Midbrain (tissue), 1 donor: Measurements from ENCODE around the gene RNF222.
"Not testable (repeated sequence)": the region's sequence is repeated elsewhere in the genome, so short reads cannot be mapped to it uniquely, and the experiment has no call there.

Source experiments
- DNase-seq: peaks from one replicate; lab custom pipeline; 2025; lab: John Stamatoyannopoulos, UW

The RNF222 gene

GRCh38 chr17:8382052-8382879, 15.4 kb downstream of the RNF222 start:
- no peak for DNase-seq

- no peak for DNase-seq
Observed at GRCh38 chr17:8380049-8380448, 17.6 kb downstream of the RNF222 start.

GRCh38 chr17:8378117-8378516, 19.5 kb downstream of the RNF222 start:
- DNase-seq = not testable (repeated sequence)

GRCh38 chr17:8377422-8377821, 20.2 kb downstream of the RNF222 start:
- no peak for DNase-seq

GRCh38 chr17:8376271-8377067, 21.2 kb downstream of the RNF222 start, which contains the start of gene KRABD2:
Gene KRABD2 (minus strand): TSS chr17:8376704.
- DNase-seq = peak; percentile 91

- no peak for DNase-seq
Observed at GRCh38 chr17:8375738-8376259, 21.8 kb downstream of the RNF222 start.

- DNase-seq = not testable (repeated sequence)
Observed at GRCh38 chr17:8373856-8374255, 23.8 kb downstream of the RNF222 start.

- no peak for DNase-seq
Observed at GRCh38 chr17:8372422-8372821, 25.2 kb downstream of the RNF222 start.

GRCh38 chr17:8371786-8372185, 25.8 kb downstream of the RNF222 start:
- no peak for DNase-seq

GRCh38 chr17:8369944-8370343, 27.7 kb downstream of the RNF222 start:
- DNase-seq = no peak

- DNase-seq = no peak
Observed at GRCh38 chr17:8368193-8368592, 29.4 kb downstream of the RNF222 start.

GRCh38 chr17:8366231-8366630, 31.4 kb downstream of the RNF222 start:
- DNase-seq = no peak

GRCh38 chr17:8365143-8365542, 32.5 kb downstream of the RNF222 start:
- DNase-seq = no peak

GRCh38 chr17:8362651-8363332, 34.8 kb downstream of the RNF222 start:
- DNase-seq = no peak

- DNase-seq = no peak
Observed at GRCh38 chr17:8360751-8361150, 36.9 kb downstream of the RNF222 start.

GRCh38 chr17:8360260-8360659, 37.4 kb downstream of the RNF222 start:
- DNase-seq = no peak

GRCh38 chr17:8359769-8360168, 37.9 kb downstream of the RNF222 start:
- no peak for DNase-seq

GRCh38 chr17:8357910-8358309, 39.7 kb downstream of the RNF222 start:
- no peak for DNase-seq

- DNase-seq = no peak
Observed at GRCh38 chr17:8354236-8354635, 43.4 kb downstream of the RNF222 start.

- no peak for DNase-seq
Observed at GRCh38 chr17:8353736-8354135, 43.9 kb downstream of the RNF222 start.

GRCh38 chr17:8350339-8350738, 47.3 kb downstream of the RNF222 start:
- no peak for DNase-seq

- DNase-seq = not testable (repeated sequence)
Observed at GRCh38 chr17:8347001-8347400, 50.6 kb downstream of the RNF222 start.
